Measurements from ENCODE around the gene PITPNB.

- TF ChIP-seq POLR2AphosphoS5 (IDR thresholded peaks at IDR 0.05; ENCODE audit: borderline replicate concordance, low read depth, low read length) (no peak), EZH2 (IDR thresholded peaks at IDR 0.05) (no peak)
These were observed 22.1 kb upstream of the PITPNB start for GRCh38 chr22:27941143-27941542.

All from SK-N-MC (cell line).